ENCODE data around the gene GPR155. TPM values are rescaled to one million over a fixed set of nuclear protein-coding genes. Genes with fewer than 3 reads are reported as not detected.

The GPR155 gene
- total and polyA plus RNA-seq, 2 of the 4 experiments (the other 2 are of a cell fraction): 2.3 to 3.4 TPM

GRCh38 chr2:174392706-174393105 is 94.1 kb downstream of the GPR155 start:
- Histone ChIP-seq H3K9me1 (ENCODE audit: insufficient read depth, low read length) (no peaks in the 10 kb centered on the region), H2AK9ac (replicated peaks; ENCODE audit: low read depth, low read length, poor library complexity) (no peak overlapping the region), H3K14ac (replicated peaks; ENCODE audit: low read depth, low read length) (no peak overlapping the region), H3K4me3 (ENCODE audit: insufficient read depth, low read depth, low read length) (no peak overlapping the region), H3K4me2 (ENCODE audit: low read depth, low read length) (no peak overlapping the region), H3K9me3 (ENCODE audit: control insufficient read depth, insufficient read depth, low read length) (no peaks in the 10 kb centered on the region), H2BK5ac (ENCODE audit: low read depth, low read length, poor library complexity, severe bottlenecking) (no peak overlapping the region), H4K5ac (ENCODE audit: low read depth, low read length) (no peak overlapping the region), H3K23ac (ENCODE audit: low read depth, low read length) (no peak overlapping the region), H3K36me3 (ENCODE audit: control insufficient read depth, insufficient read depth, low read length) (peaks cover 3% of the 10 kb centered on the region), H2AK5ac (ENCODE audit: low read depth, low read length) (no peak overlapping the region), H3K18ac (ENCODE audit: low read depth, low read length) (no peak overlapping the region), H3K4me1 (ENCODE audit: control insufficient read depth, insufficient read depth, low read length) (peaks cover 2% of the 10 kb centered on the region; the same call in 1 of the 2 replicates), H3K4ac (ENCODE audit: low read depth, low read length) (no peak overlapping the region), H3K56ac (ENCODE audit: extremely low read depth, insufficient read depth, low read length) (no peak overlapping the region), H2BK120ac (ENCODE audit: low read depth, low read length) (no peak overlapping the region), H4K91ac (ENCODE audit: insufficient read depth, low read depth, low read length) (no peak overlapping the region), H4K8ac (ENCODE audit: low read depth in 2 of 2, low read length in 2 of 2) (no peak overlapping the region), H3K9ac (ENCODE audit: low read depth, low read length) (no peak overlapping the region), H3K27me3 (ENCODE audit: control insufficient read depth, insufficient read depth, low read length) (no peaks in the 10 kb centered on the region), H2BK15ac (ENCODE audit: low read depth, low read length) (no peak overlapping the region), H2AFZ (replicated peaks; ENCODE audit: low read length, poor library complexity) (no peak overlapping the region), H3K79me1 (ENCODE audit: low read depth in 1 of 2, low read length in 2 of 2) (peaks cover 22 to 49% of the 10 kb centered on the region in 2 experiments), H2BK20ac (ENCODE audit: low read depth, low read length) (no peak overlapping the region), H3K27ac (ENCODE audit: insufficient read depth, low read length) (no peak overlapping the region), H4K20me1 (ENCODE audit: insufficient read depth, low read length) (no peaks in the 10 kb centered on the region; the same call in 1 of the 2 replicates)
- ChIA-PET POLR2A (ENCODE audit: unreplicated experiment) (no interaction called here), CTCF (no interaction called here)
- dilution Hi-C loops (cut with HindIII; ENCODE audit: low sequenced_read_pairs, unreplicated experiment): no loop called here
- DNase-seq (no peak), ATAC-seq (ENCODE audit: low read depth) (no peak)
- TF ChIP-seq BHLHE40 (IDR thresholded peaks at IDR 0.05; ENCODE audit: low read depth, low read length): no peak
- TF ChIP-seq CHD1 (IDR thresholded peaks at IDR 0.05; ENCODE audit: low read depth, low read length): no peak
- no peak for TF ChIP-seq POLR2A (IDR thresholded peaks at IDR 0.05; ENCODE audit: low read depth, low read length)
- TF ChIP-seq ELK1 (IDR thresholded peaks at IDR 0.05; ENCODE audit: borderline replicate concordance, low read depth, low read length): no peak
- no peak for TF ChIP-seq CEBPB (IDR thresholded peaks at IDR 0.05; ENCODE audit: low read depth, low read length)
- TF ChIP-seq MAFK (IDR thresholded peaks at IDR 0.05; ENCODE audit: low read depth, low read length): no peak
- no peak for TF ChIP-seq MXI1 (IDR thresholded peaks at IDR 0.05; ENCODE audit: borderline replicate concordance, low read depth, low read length)
- TF ChIP-seq USF2 (IDR thresholded peaks at IDR 0.05; ENCODE audit: low read depth, low read length): no peak
- no peak for TF ChIP-seq MAZ (IDR thresholded peaks at IDR 0.05; ENCODE audit: borderline replicate concordance, low read depth, low read length)
- TF ChIP-seq RAD21 (IDR thresholded peaks at IDR 0.05; ENCODE audit: low read length): no peak
- no peak for TF ChIP-seq FOS (IDR thresholded peaks at IDR 0.05; ENCODE audit: low read depth, low read length)
- TF ChIP-seq, protein P1, sequence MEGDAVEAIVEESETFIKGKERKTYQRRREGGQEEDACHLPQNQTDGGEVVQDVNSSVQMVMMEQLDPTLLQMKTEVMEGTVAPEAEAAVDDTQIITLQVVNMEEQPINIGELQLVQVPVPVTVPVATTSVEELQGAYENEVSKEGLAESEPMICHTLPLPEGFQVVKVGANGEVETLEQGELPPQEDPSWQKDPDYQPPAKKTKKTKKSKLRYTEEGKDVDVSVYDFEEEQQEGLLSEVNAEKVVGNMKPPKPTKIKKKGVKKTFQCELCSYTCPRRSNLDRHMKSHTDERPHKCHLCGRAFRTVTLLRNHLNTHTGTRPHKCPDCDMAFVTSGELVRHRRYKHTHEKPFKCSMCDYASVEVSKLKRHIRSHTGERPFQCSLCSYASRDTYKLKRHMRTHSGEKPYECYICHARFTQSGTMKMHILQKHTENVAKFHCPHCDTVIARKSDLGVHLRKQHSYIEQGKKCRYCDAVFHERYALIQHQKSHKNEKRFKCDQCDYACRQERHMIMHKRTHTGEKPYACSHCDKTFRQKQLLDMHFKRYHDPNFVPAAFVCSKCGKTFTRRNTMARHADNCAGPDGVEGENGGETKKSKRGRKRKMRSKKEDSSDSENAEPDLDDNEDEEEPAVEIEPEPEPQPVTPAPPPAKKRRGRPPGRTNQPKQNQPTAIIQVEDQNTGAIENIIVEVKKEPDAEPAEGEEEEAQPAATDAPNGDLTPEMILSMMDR (conservative IDR thresholded peaks at IDR 0.05; ENCODE audit: low read depth, low read length): no peak
- TF ChIP-seq RFX5 (IDR thresholded peaks at IDR 0.05; ENCODE audit: low read depth, low read length): no peak
- TF ChIP-seq NFE2L2 (IDR thresholded peaks at IDR 0.05; ENCODE audit: low read depth, low read length): no peak
- TF ChIP-seq SMC3 (IDR thresholded peaks at IDR 0.05; ENCODE audit: low read depth, low read length): no peak
- no peak for TF ChIP-seq RCOR1 (IDR thresholded peaks at IDR 0.05; ENCODE audit: insufficient replicate concordance, low read length)
- in situ Hi-C loops (cut with MboI; ENCODE audit: low sequenced_read_pairs): no loop called here
- BruUV-seq (replicated peaks): no TSS peak
- intact Hi-C loops (cut with micrococcal nuclease): no loop called here

Measured in IMR-90 (cell line).